T-cell (primary cell): ENCODE results near the gene GDPD2. TPM values are rescaled to one million over a fixed set of nuclear protein-coding genes. Genes with fewer than 3 reads are reported as not detected.

Source experiments
- ATAC-seq, 4 experiments: fragments of 200-7000 bp in 3 of 4; fragments of 150-1000 bp in 1 of 4; cut with Tn5 transposase; replicated peaks in 1 of 4; 1 replicate in 3 of 4; 2 replicates in 1 of 4; pipeline ENCODE4 v1.10.0; 2021; ENCODE audit warnings: moderate library complexity in 3 of 4, mild to moderate bottlenecking in 2 of 4, moderate number of reproducible peaks in 1 of 4
- CTCF ChIA-PET, 2 donors: fragments of 300-600 bp; sonication (Branson Sonifier 250); formaldehyde crosslinking; loops; one replicate each; lab custom pipeline; 2022; ENCODE audit warnings: antibody characterized with exemption in 2 of 2; lab: Charles Lee
- POLR2A ChIA-PET, 2 donors: fragments of 300-600 bp; sonication (Branson Sonifier 250); formaldehyde crosslinking; loops; one replicate each; lab custom pipeline; 2022; ENCODE audit warnings: antibody characterized with exemption in 2 of 2; lab: Charles Lee
- DNase-seq, 35 experiments: peaks; one replicate each; pipeline versions ENCODE4 v3.0.0 to v3.0.0-alpha.2; 2013 to 2023
- H3K27ac ChIP-seq: one replicate; pipeline ENCODE4 v1.5.1; 2013; ENCODE audit warnings: low read length
- H3K27me3 ChIP-seq, 2 experiments: replicated peaks in 1 of 2; 1 replicate in 1 of 2; 2 replicates in 1 of 2; pipeline versions ENCODE4 v1.6.1 to v1.7.0; 2013; ENCODE audit warnings: low read length in 1 of 2, mixed read lengths in 1 of 2; ENCODE audit not compliant: control insufficient read depth in 2 of 2, insufficient read depth in 2 of 2; ENCODE audit errors: extremely low read depth in 1 of 2
- H3K36me3 ChIP-seq, 2 donors: 1 replicate in 1 of 2; 2 replicates in 1 of 2; pipeline versions ENCODE4 v1.6.1 to v1.7.0; 2013; ENCODE audit warnings: low read length in 1 of 2; ENCODE audit not compliant: control insufficient read depth in 2 of 2, insufficient read depth in 1 of 2; ENCODE audit errors: extremely low read depth in 1 of 2
- H3K4me1 ChIP-seq, 2 experiments: 1 replicate in 1 of 2; 2 replicates in 1 of 2; pipeline versions ENCODE4 v1.6.1 to v1.7.0; 2013; ENCODE audit warnings: low read length in 2 of 2, mixed read lengths in 1 of 2; ENCODE audit not compliant: insufficient read depth in 2 of 2, control insufficient read depth in 1 of 2; ENCODE audit errors: extremely low read depth in 1 of 2
- H3K4me3 ChIP-seq, 2 donors: 1 replicate in 1 of 2; 2 replicates in 1 of 2; pipeline versions ENCODE4 v1.5.1 to v1.7.0; 2013; ENCODE audit warnings: mild to moderate bottlenecking in 2 of 2, low read length in 1 of 2, moderate library complexity in 1 of 2; ENCODE audit not compliant: control insufficient read depth in 1 of 2; ENCODE audit errors: extremely low read depth in 1 of 2
- H3K9me3 ChIP-seq: 2 replicates; pipeline ENCODE4 v1.7.0; 2013
- H3K27ac Mint-ChIP-seq, 2 donors: one replicate each; pipeline ENCODE4 v1.8.0; 2020 to 2021; ENCODE audit warnings: mild to moderate bottlenecking in 2 of 2, mixed read lengths in 2 of 2
- H3K27me3 Mint-ChIP-seq, 2 donors: one replicate each; pipeline ENCODE4 v1.8.0; 2021 to 2022; ENCODE audit warnings: mixed read lengths in 2 of 2
- H3K36me3 Mint-ChIP-seq: one replicate; pipeline ENCODE4 v1.8.0; 2021; ENCODE audit warnings: mixed read lengths
- H3K4me1 Mint-ChIP-seq, 3 donors: one replicate each; pipeline ENCODE4 v1.8.0; 2020 to 2022; ENCODE audit warnings: mixed read lengths in 3 of 3, mild to moderate bottlenecking in 1 of 3
- H3K4me3 Mint-ChIP-seq, 3 donors: one replicate each; pipeline ENCODE4 v1.8.0; 2020 to 2022; ENCODE audit warnings: mild to moderate bottlenecking in 3 of 3, mixed read lengths in 3 of 3, moderate library complexity in 3 of 3
- H3K9me3 Mint-ChIP-seq, 3 donors: one replicate each; pipeline ENCODE4 v1.8.0; 2020 to 2022; ENCODE audit warnings: mixed read lengths in 3 of 3
- WGBS: methylation state at CpG from one replicate; pipeline ENCODE4 v1.1.5; 2013; ENCODE audit warnings: missing lambda C conversion rate; ENCODE audit not compliant: insufficient coverage; 5-methylcytosine and 5-hydroxymethylcytosine counted together
- total RNA-seq, 35 experiments: library from RNA in 6 of 35; stranded (reverse) in 6 of 35; fragments of 120-200 nt in 1 of 35; gene quantifications; one replicate each; pipeline versions ENCODE4 v1.2.1 to v1.2.4 and lab custom pipeline; 2013 to 2026

GDPD2 gene
- total RNA-seq, 5 donors from 2014 or later (not counting 1 experiment from before 2014, with no cell fraction given), result not detected

- Histone ChIP-seq H3K27me3 (peaks cover 0 to 8% of the 10 kb centered on the region in 2 experiments), H3K9me3 (no peaks in the 10 kb centered on the region), H3K27ac (peak overlapping the region; percentile 39), H3K36me3 (no peaks in the 10 kb centered on the region), H3K4me3 (peak overlapping the region; percentile 44 to 86), H3K4me1 (peaks cover 0 to 19% of the 10 kb centered on the region in 2 experiments)
- ChIA-PET CTCF (interaction anchor here (0.6 to 2.9 kb wide), 6 partner anchors 12 to 304 kb away, joined by 3 to 14 read pairs (median 3); partner anchors contain the start of gene IGBP1 (in 1 of the 2)), POLR2A (interaction anchor here in 1 of 2 donors (1.2 kb wide), 1 partner anchor 9 kb away, joined by 4 read pairs; the partner anchor contains the start of gene DLG3)
- WGBS, result 19% methylated on average over 12 of the region's 17 CpGs
- H3K27me3 Mint-ChIP-seq, result peaks cover 0 to 33% of the 10 kb centered on the region in 2 donors
- no peaks in the 10 kb centered on the region for H3K9me3 Mint-ChIP-seq
- ATAC-seq (no peak), DNase-seq (peak in 2 of 35 experiments; percentile 16 to 31)
- H3K27ac Mint-ChIP-seq, result peak overlapping the region; percentile 19 to 66
- peaks cover 7 to 30% (median 13%) of the 10 kb centered on the region in 3 donors for H3K4me1 Mint-ChIP-seq
- no peaks in the 10 kb centered on the region for H3K36me3 Mint-ChIP-seq
- H3K4me3 Mint-ChIP-seq, result peak overlapping the region; percentile 86 to 90 (median 87)
Observed at GRCh38 chrX:70434914-70435586, 11.9 kb downstream of the GDPD2 start.

- ATAC-seq (no peak), DNase-seq (peak in 2 of 35 experiments; percentile 16 to 36)
- H3K4me3 ChIP-seq, result no peak overlapping the region
- no peaks in the 10 kb centered on the region for H3K9me3 Mint-ChIP-seq
- no peak overlapping the region for H3K27ac Mint-ChIP-seq
- peaks cover 6 to 37% of the 10 kb centered on the region in 2 donors for H3K27me3 Mint-ChIP-seq
- WGBS, result 40% methylated on average over 2 of the region's 16 CpGs
- peaks cover 7 to 30% (median 13%) of the 10 kb centered on the region in 3 donors for H3K4me1 Mint-ChIP-seq
- no peak overlapping the region for H3K4me3 Mint-ChIP-seq
- ChIA-PET POLR2A (no interaction called here), CTCF (interaction anchor here (0.6 to 2.9 kb wide), 3 partner anchors 15 to 303 kb away, joined by 3 to 10 read pairs (median 3); partner anchors contain the start of gene IGBP1 (in 1 of the 2))
- no peaks in the 10 kb centered on the region for H3K9me3 ChIP-seq
- no peaks in the 10 kb centered on the region for H3K36me3 ChIP-seq
- H3K27me3 ChIP-seq, result peaks cover 0 to 8% of the 10 kb centered on the region in 2 experiments
- H3K4me1 ChIP-seq, result peaks cover 0 to 19% of the 10 kb centered on the region in 2 experiments
- H3K27ac ChIP-seq, result no peak overlapping the region
- H3K36me3 Mint-ChIP-seq, result no peaks in the 10 kb centered on the region
Observed at GRCh38 chrX:70436343-70436742, 13.2 kb downstream of the GDPD2 start.

GRCh38 chrX:70437011-70437410, 13.9 kb downstream of the GDPD2 start:
- Mint-ChIP-seq H3K4me1 (peaks cover 7 to 30% (median 13%) of the 10 kb centered on the region in 3 donors), H3K27ac (no peak overlapping the region), H3K36me3 (no peaks in the 10 kb centered on the region), H3K27me3 (peaks cover 13 to 40% of the 10 kb centered on the region in 2 donors), H3K9me3 (no peaks in the 10 kb centered on the region), H3K4me3 (no peak overlapping the region)
- ATAC-seq (no peak), DNase-seq (no peak)
- Histone ChIP-seq H3K4me1 (peaks cover 0 to 19% of the 10 kb centered on the region in 2 experiments), H3K27ac (no peak overlapping the region), H3K9me3 (no peaks in the 10 kb centered on the region), H3K4me3 (no peak overlapping the region), H3K27me3 (peaks cover 0 to 8% of the 10 kb centered on the region in 2 experiments), H3K36me3 (no peaks in the 10 kb centered on the region)
- ChIA-PET POLR2A (no interaction called here), CTCF (interaction anchor here in 1 of 2 donors (2.9 kb wide), 1 partner anchor 304 kb away, joined by 10 read pairs; the partner anchor contains the start of gene IGBP1)
- 83% methylated on average over 1 of the region's 2 CpGs for WGBS

DNA sequence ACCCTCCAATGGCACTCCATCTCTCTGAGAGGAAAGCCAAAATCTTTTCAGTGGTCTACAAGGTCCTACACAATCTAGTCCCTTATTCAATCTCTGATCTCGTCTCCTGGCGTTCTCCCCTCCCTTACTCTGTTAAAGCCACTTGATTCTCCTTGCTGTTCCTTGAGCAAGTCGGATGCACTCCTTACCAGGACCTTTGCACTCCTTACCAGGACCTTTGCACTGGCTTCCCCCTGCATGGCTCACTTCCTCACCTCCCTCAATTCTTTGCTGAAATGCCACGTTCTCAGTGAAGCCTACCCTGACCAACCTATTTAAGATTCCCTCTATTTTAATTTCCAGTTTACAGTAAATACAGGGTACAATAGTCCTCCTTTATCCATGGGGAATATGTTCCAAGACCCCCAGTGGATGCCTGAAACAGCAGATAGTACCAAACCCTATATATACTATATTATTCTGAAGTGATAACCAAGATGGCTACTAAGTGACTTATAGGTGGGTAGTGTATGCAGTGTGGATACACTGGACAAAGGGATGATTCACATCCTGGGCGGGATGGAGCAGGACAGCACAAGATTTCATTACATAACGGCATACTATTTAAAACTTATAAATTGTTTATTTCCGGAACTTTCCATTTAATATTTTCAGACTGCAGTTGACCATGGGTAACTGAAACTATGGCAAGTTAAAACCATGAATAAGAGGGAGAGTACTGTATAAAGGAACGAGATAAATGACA, 15.0 kb downstream of the GDPD2 start:
- CTCF ChIA-PET, result no interaction called here
- no peaks in the 10 kb centered on the region for H3K36me3 Mint-ChIP-seq
- H3K4me3 Mint-ChIP-seq, result no peak overlapping the region
- ATAC-seq (no peak), DNase-seq (no peak)
- H3K27ac Mint-ChIP-seq, result no peak overlapping the region
- peaks cover 7 to 30% (median 13%) of the 10 kb centered on the region in 3 donors for H3K4me1 Mint-ChIP-seq
- H3K27me3 ChIP-seq, result peaks cover 1 to 9% of the 10 kb centered on the region in 2 experiments
- H3K27ac ChIP-seq, result no peak overlapping the region
- WGBS, result 100% methylated on average over 1 of the region's 8 CpGs
- no peaks in the 10 kb centered on the region for H3K9me3 Mint-ChIP-seq
- H3K4me3 ChIP-seq, result no peak overlapping the region
- no peaks in the 10 kb centered on the region for H3K9me3 ChIP-seq
- H3K27me3 Mint-ChIP-seq, result peaks cover 20 to 50% of the 10 kb centered on the region in 2 donors
- peaks cover 0 to 19% of the 10 kb centered on the region in 2 experiments for H3K4me1 ChIP-seq
- H3K36me3 ChIP-seq, result no peaks in the 10 kb centered on the region
- POLR2A ChIA-PET, result no interaction called here

GRCh38 chrX:70439016-70439415, 15.9 kb downstream of the GDPD2 start:
- ChIA-PET POLR2A (interaction anchor here in 1 of 2 donors (0.6 kb wide), 1 partner anchor 1800 kb away, joined by 3 read pairs; the partner anchor contains the start of gene ERCC6L), CTCF (interaction anchor here in 1 of 2 donors (0.6 kb wide), 1 partner anchor 40 kb away, joined by 3 read pairs; no protein-coding TSS in a partner anchor)
- H3K27ac ChIP-seq, result no peak overlapping the region
- Mint-ChIP-seq H3K4me3 (no peak overlapping the region), H3K27me3 (peaks cover 22 to 51% of the 10 kb centered on the region in 2 donors), H3K27ac (no peak overlapping the region), H3K9me3 (no peaks in the 10 kb centered on the region), H3K36me3 (no peaks in the 10 kb centered on the region), H3K4me1 (peaks cover 7 to 21% (median 9%) of the 10 kb centered on the region in 3 donors)
- H3K9me3 ChIP-seq, result no peaks in the 10 kb centered on the region
- peaks cover 0 to 13% of the 10 kb centered on the region in 2 experiments for H3K4me1 ChIP-seq
- no peaks in the 10 kb centered on the region for H3K36me3 ChIP-seq
- H3K4me3 ChIP-seq, result no peak overlapping the region
- peaks cover 4 to 12% of the 10 kb centered on the region in 2 experiments for H3K27me3 ChIP-seq
- WGBS, result no CpG with 5 or more reads among the region's 1 CpG
- DNase-seq (peak in 1 of 35 experiments; percentile 22), ATAC-seq (no peak)

DNA sequence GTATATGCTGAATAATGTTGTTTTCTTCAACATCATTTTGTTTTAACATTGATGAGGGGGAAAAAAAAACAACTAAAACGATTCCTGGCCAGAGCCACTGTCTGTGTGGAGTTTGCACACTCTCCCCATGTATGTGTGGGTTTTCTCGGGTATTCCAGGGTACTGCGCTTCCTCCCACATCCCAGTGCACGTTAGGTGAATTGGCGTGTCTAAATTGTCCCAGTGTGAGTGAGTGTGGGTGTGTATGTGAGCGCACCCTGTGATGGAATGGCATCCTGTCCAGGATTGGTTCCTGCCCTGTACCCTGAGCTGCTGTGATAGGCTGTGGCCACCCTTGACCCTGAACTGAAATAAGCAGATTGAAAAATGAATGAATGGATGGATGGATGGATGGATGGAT, 19.1 kb downstream of the GDPD2 start:
- ATAC-seq (no peak), DNase-seq (no peak)
- no CpG with 5 or more reads among the region's 6 CpGs for WGBS
- peaks cover 0 to 17% of the 10 kb centered on the region in 2 experiments for H3K4me1 ChIP-seq
- peaks cover 0 to 14% (median 7%) of the 10 kb centered on the region in 3 donors for H3K4me1 Mint-ChIP-seq
- H3K27ac ChIP-seq, result no peak overlapping the region
- H3K9me3 ChIP-seq, result no peaks in the 10 kb centered on the region
- POLR2A ChIA-PET, result no interaction called here
- H3K36me3 Mint-ChIP-seq, result no peaks in the 10 kb centered on the region
- H3K27me3 Mint-ChIP-seq, result peaks cover 35 to 48% of the 10 kb centered on the region in 2 donors
- H3K4me3 Mint-ChIP-seq, result no peak overlapping the region
- CTCF ChIA-PET, result interaction anchor here in 1 of 2 donors (0.7 kb wide), 1 partner anchor 11 kb away, joined by 3 read pairs; no protein-coding TSS in a partner anchor
- H3K4me3 ChIP-seq, result no peak overlapping the region
- no peaks in the 10 kb centered on the region for H3K9me3 Mint-ChIP-seq
- H3K27me3 ChIP-seq, result peaks cover 6 to 23% of the 10 kb centered on the region in 2 experiments
- H3K36me3 ChIP-seq, result no peaks in the 10 kb centered on the region
- no peak overlapping the region for H3K27ac Mint-ChIP-seq
